C4-2B (cell line): ENCODE data around the gene ARHGAP12.

Experiments
- CTCF ChIP-seq: fragments of 450-650 bp; conservative IDR thresholded peaks from 2 replicates; pipeline ENCODE4 v1.5.1; 2017; ENCODE audit warnings: mild to moderate bottlenecking
- ZFX ChIP-seq: fragments of 450-650 bp; IDR thresholded peaks from 2 replicates; pipeline ENCODE4 v1.6.1; 2017

DNA sequence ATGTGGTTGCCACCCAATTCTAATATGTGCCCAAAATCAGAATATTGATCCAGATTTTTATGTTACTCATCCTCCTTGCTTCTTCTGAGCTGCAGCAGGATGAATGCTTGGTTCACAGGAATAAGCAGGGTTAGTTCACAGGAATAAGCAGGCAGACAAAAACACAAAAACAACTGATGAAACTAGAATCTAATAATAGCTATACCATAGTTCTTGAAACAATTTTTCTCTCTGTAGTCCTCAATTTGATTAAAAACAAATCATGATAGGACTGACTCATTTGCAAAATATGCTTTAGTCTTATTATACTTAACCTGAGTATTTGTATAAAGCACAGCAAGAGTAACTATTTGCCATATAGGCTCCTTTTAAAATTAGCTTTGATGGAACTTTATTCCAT, 24.4 kb upstream of the ARHGAP12 start:
- TF ChIP-seq CTCF (no peak), ZFX (no peak)
